A673 (cell line): ENCODE results near the gene RNF123.

Experiments
- CTCF ChIP-seq: fragments of 300-800, 200-600 bp; sonication (generic); conservative IDR thresholded peaks from 2 replicates; pipeline ENCODE4 v1.5.1; 2017; ENCODE audit warnings: low read depth, mild to moderate bottlenecking, antibody characterized with exemption, low read length, moderate library complexity, mixed read lengths
- EZH2 ChIP-seq: fragments of 200-600 bp; sonication (generic); IDR thresholded peaks from 2 replicates; pipeline ENCODE4 v1.6.1; 2017; ENCODE audit warnings: borderline replicate concordance, low read depth, mild to moderate bottlenecking, mixed read lengths, antibody characterized with exemption, low read length; ENCODE audit not compliant: poor library complexity, severe bottlenecking

GRCh38 chr3:49680493-49681231 is 8.7 kb upstream of the RNF123 start:
- TF ChIP-seq CTCF (no peak), EZH2 (no peak)
